GM12874 (cell line): ENCODE data around the gene NUBP2.

Experiments
- CTCF ChIP-seq: IDR thresholded peaks from 2 replicates; pipeline ENCODE4 v1.5.1; 2011; ENCODE audit warnings: low read depth, mild to moderate bottlenecking, control low read depth, low read length, moderate library complexity; ENCODE audit not compliant: insufficient read depth

NUBP2 gene

GRCh38 chr16:1786242-1787055 lies 3.7 kb downstream of the NUBP2 start:
- no peak for TF ChIP-seq CTCF

- no peak for TF ChIP-seq CTCF
Observed at GRCh38 chr16:1787056-1787321, 4.2 kb downstream of the NUBP2 start.

- TF ChIP-seq CTCF, result no peak
Observed at GRCh38 chr16:1787322-1788094, 4.7 kb downstream of the NUBP2 start.

- TF ChIP-seq CTCF, result no peak
Observed at GRCh38 chr16:1788095-1788707, 5.4 kb downstream of the NUBP2 start.

- TF ChIP-seq CTCF, result no peak
Observed at GRCh38 chr16:1788708-1789100, 5.9 kb downstream of the NUBP2 start.

- TF ChIP-seq CTCF, result no peak
Observed at GRCh38 chr16:1789643-1790045, 6.9 kb downstream of the NUBP2 start.

- TF ChIP-seq CTCF, result no peak
Observed at GRCh38 chr16:1790261-1790610, 7.5 kb downstream of the NUBP2 start.
